B cell (primary cell): ENCODE results near the gene PKNOX2. TPM values are rescaled to one million over a fixed set of nuclear protein-coding genes. Genes with fewer than 3 reads are reported as not detected.

Experiments used
- ATAC-seq: fragments of 200-7000 bp; cut with Tn5 transposase; one replicate; pipeline ENCODE4 v1.10.0; 2021; ENCODE audit warnings: low read depth, mild to moderate bottlenecking, moderate number of reproducible peaks, moderate library complexity
- CTCF ChIA-PET: fragments of 350-600 bp; sonication (Branson Sonifier 250); formaldehyde crosslinking; loops from one replicate; lab custom pipeline; 2021; ENCODE audit warnings: antibody characterized with exemption, inconsistent platforms; lab: Charles Lee
- POLR2A ChIA-PET: fragments of 350-600 bp; sonication (Branson Sonifier 250); formaldehyde crosslinking; loops from one replicate; lab custom pipeline; 2021; ENCODE audit warnings: antibody characterized with exemption; lab: Charles Lee
- DNase-seq: peaks from one replicate; pipeline ENCODE4 v3.0.0; 2013
- H2AFZ ChIP-seq: 2 replicates; pipeline ENCODE4 v1.6.1; 2012; ENCODE audit warnings: mild to moderate bottlenecking, low read depth, low read length; ENCODE audit not compliant: insufficient read depth, poor library complexity, severe bottlenecking
- H3K27ac ChIP-seq, 2 donors: 1 replicate in 1 of 2; 2 replicates in 1 of 2; pipeline ENCODE4 v1.5.1; 2012 to 2013; ENCODE audit warnings: low read length in 2 of 2, mild to moderate bottlenecking in 2 of 2, moderate library complexity in 1 of 2
- H3K27me3 ChIP-seq, 4 experiments: fragments of 200-600 bp in 1 of 4; sonication (generic) in 1 of 4; replicated peaks in 1 of 4; 1 replicate in 2 of 4; 2 replicates in 2 of 4; pipeline versions ENCODE4 v1.6.1 to v1.7.0; 2013 to 2016; ENCODE audit warnings: low read length in 3 of 4, mild to moderate bottlenecking in 2 of 4, mixed read lengths in 1 of 4, moderate library complexity in 1 of 4; ENCODE audit not compliant: insufficient read depth in 4 of 4, control insufficient read depth in 3 of 4; ENCODE audit errors: control extremely low read depth in 1 of 4
- H3K36me3 ChIP-seq, 2 experiments: replicated peaks in 1 of 2; 1 replicate in 1 of 2; 2 replicates in 1 of 2; pipeline versions ENCODE4 v1.6.1 to v1.7.1; 2013; ENCODE audit warnings: low read length in 1 of 2; ENCODE audit not compliant: insufficient read depth in 2 of 2, control insufficient read depth in 1 of 2; ENCODE audit errors: control extremely low read depth in 1 of 2, extremely low read depth in 1 of 2
- H3K4me1 ChIP-seq, 2 donors: fragments of 200-600 bp in 1 of 2; sonication (generic) in 1 of 2; 1 replicate in 1 of 2; 2 replicates in 1 of 2; pipeline versions ENCODE4 v1.5.1 to v1.6.1; 2013 to 2017; ENCODE audit warnings: low read length in 2 of 2; ENCODE audit not compliant: control insufficient read depth in 2 of 2, insufficient read depth in 2 of 2
- H3K4me2 ChIP-seq: replicated peaks from 2 replicates; pipeline ENCODE3; 2012; ENCODE audit warnings: mild to moderate bottlenecking, low read depth, low read length; ENCODE audit not compliant: poor library complexity, severe bottlenecking
- H3K4me3 ChIP-seq, 5 experiments: fragments of 200-600 bp in 1 of 5; sonication (generic) in 1 of 5; 1 replicate in 3 of 5; 2 replicates in 2 of 5; pipeline versions ENCODE4 v1.5.1 to v1.7.0; 2011 to 2016; ENCODE audit warnings: low read length in 4 of 5, mild to moderate bottlenecking in 4 of 5, low read depth in 2 of 5, control low read depth in 1 of 5, moderate library complexity in 1 of 5; ENCODE audit not compliant: insufficient read depth in 1 of 5; ENCODE audit errors: control extremely low read depth in 1 of 5, extremely low read depth in 1 of 5
- H3K79me2 ChIP-seq: fragments of 200-600 bp; sonication (generic); one replicate; pipeline ENCODE4 v1.6.0; 2016; ENCODE audit warnings: low read length; ENCODE audit not compliant: control insufficient read depth, insufficient read depth
- H3K9ac ChIP-seq: fragments of 200-600 bp; sonication (generic); 2 replicates; pipeline ENCODE4 v1.6.1; 2017; ENCODE audit warnings: mild to moderate bottlenecking, low read length, moderate library complexity
- H3K9me3 ChIP-seq, 3 donors: one replicate each; pipeline versions ENCODE4 v1.6.1 to v1.7.1; 2013; ENCODE audit warnings: low read length in 2 of 3; ENCODE audit not compliant: control insufficient read depth in 2 of 3, insufficient read depth in 1 of 3; ENCODE audit errors: control extremely low read depth in 1 of 3
- H4K20me1 ChIP-seq: 2 replicates; pipeline ENCODE4 v1.6.0; 2012; ENCODE audit warnings: mild to moderate bottlenecking, low read length; ENCODE audit not compliant: insufficient read depth, control insufficient read depth, poor library complexity, severe bottlenecking
- H3K27ac Mint-ChIP-seq: one replicate; pipeline ENCODE4 v1.8.0; 2021; ENCODE audit warnings: mixed read lengths
- H3K27me3 Mint-ChIP-seq: one replicate; pipeline ENCODE4 v1.8.0; 2021; ENCODE audit warnings: mixed read lengths
- H3K4me1 Mint-ChIP-seq: one replicate; pipeline ENCODE4 v1.8.0; 2021; ENCODE audit warnings: mixed read lengths
- H3K4me3 Mint-ChIP-seq: one replicate; pipeline ENCODE4 v1.8.0; 2021; ENCODE audit warnings: mixed read lengths
- H3K9me3 Mint-ChIP-seq: one replicate; pipeline ENCODE4 v1.8.0; 2022; ENCODE audit warnings: mixed read lengths; ENCODE audit not compliant: insufficient read depth
- CTCF ChIP-seq: fragments of 200-600 bp; IDR thresholded peaks from one replicate; pipeline ENCODE4 v1.8.0; 2022; ENCODE audit warnings: antibody characterized with exemption, mild to moderate bottlenecking
- EZH2 ChIP-seq: IDR thresholded peaks from 2 replicates; pipeline ENCODE4 v1.6.1; 2012; ENCODE audit warnings: borderline replicate concordance, low read depth, mild to moderate bottlenecking, moderate library complexity, low read length; ENCODE audit not compliant: insufficient read depth, poor library complexity, severe bottlenecking
- WGBS: methylation state at CpG from one replicate; pipeline ENCODE4 v1.1.5; 2013; ENCODE audit warnings: missing lambda C conversion rate; ENCODE audit not compliant: insufficient coverage; 5-methylcytosine and 5-hydroxymethylcytosine counted together
- intact Hi-C: fragments of 100-400 bp; cut with micrococcal nuclease; formaldehyde crosslinking; loops from one replicate; pipeline ENCODE4 v1.10.0; 2022
- polyA plus RNA-seq: library from polyadenylated mRNA; depleted of rRNA; stranded (reverse); fragments of >200 nt; gene quantifications from 2 replicates; pipeline ENCODE4 v1.2.3, GENCODE V29; 2012
- total RNA-seq, 2 donors: library from RNA; stranded (reverse); fragments of 120-200 nt in 1 of 2; gene quantifications; 1 replicate in 1 of 2; 2 replicates in 1 of 2; pipeline versions ENCODE4 v1.2.3 to v1.2.4, GENCODE V29; 2013 to 2022

Gene PKNOX2
- total and polyA plus RNA-seq, 2 donors (not counting 1 experiment from before 2014, with no cell fraction given), result not detected

GRCh38 chr11:125280646-125281045 lies 116.1 kb downstream of the PKNOX2 start:
- WGBS, result 92% methylated on average over 2 of the region's 5 CpGs
- H3K4me2 ChIP-seq, result no peak overlapping the region
- no peaks in the 10 kb centered on the region for H3K79me2 ChIP-seq
- ATAC-seq, result no peak
- peaks cover 0 to 4% (median 0%) of the 10 kb centered on the region in 4 experiments for H3K27me3 ChIP-seq
- Mint-ChIP-seq H3K27me3 (peaks cover 10% of the 10 kb centered on the region), H3K9me3 (no peaks in the 10 kb centered on the region), H3K27ac (no peak overlapping the region), H3K4me3 (no peak overlapping the region), H3K4me1 (no peaks in the 10 kb centered on the region)
- H3K27ac ChIP-seq, result no peak overlapping the region
- POLR2A ChIA-PET, result no interaction called here
- intact Hi-C loops, result no loop called here
- no peaks in the 10 kb centered on the region for H4K20me1 ChIP-seq
- H3K36me3 ChIP-seq, result no peaks in the 10 kb centered on the region
- CTCF ChIA-PET, result no interaction called here
- no peak overlapping the region for H2AFZ ChIP-seq
- H3K9me3 ChIP-seq, result peaks cover 0 to 3% (median 0%) of the 10 kb centered on the region in 3 donors
- TF ChIP-seq CTCF, result no peak
- no peak for TF ChIP-seq EZH2
- H3K4me3 ChIP-seq, result no peak overlapping the region
- H3K9ac ChIP-seq, result no peak overlapping the region
- no peaks in the 10 kb centered on the region for H3K4me1 ChIP-seq
- no peak for DNase-seq

GRCh38 chr11:125281831-125282595 lies 117.5 kb downstream of the PKNOX2 start:
- H3K4me1 ChIP-seq, result no peaks in the 10 kb centered on the region
- H3K27me3 ChIP-seq, result peaks cover 0 to under 1% (median 0%) of the 10 kb centered on the region in 4 experiments
- H3K4me2 ChIP-seq, result no peak overlapping the region
- H3K9ac ChIP-seq, result no peak overlapping the region
- Mint-ChIP-seq H3K4me3 (no peak overlapping the region), H3K27ac (no peak overlapping the region), H3K9me3 (no peaks in the 10 kb centered on the region), H3K27me3 (peaks cover 13% of the 10 kb centered on the region), H3K4me1 (no peaks in the 10 kb centered on the region)
- H3K27ac ChIP-seq, result no peak overlapping the region
- H4K20me1 ChIP-seq, result no peaks in the 10 kb centered on the region
- H3K79me2 ChIP-seq, result no peaks in the 10 kb centered on the region
- ChIA-PET CTCF (no interaction called here), POLR2A (no interaction called here)
- H3K9me3 ChIP-seq, result peaks cover 0 to 3% (median 0%) of the 10 kb centered on the region in 3 donors
- ATAC-seq (no peak), DNase-seq (no peak)
- no peaks in the 10 kb centered on the region for H3K36me3 ChIP-seq
- intact Hi-C loops, result no loop called here
- no peak overlapping the region for H2AFZ ChIP-seq
- TF ChIP-seq CTCF, result no peak
- TF ChIP-seq EZH2, result no peak
- no peak overlapping the region for H3K4me3 ChIP-seq
- WGBS, result 74% methylated on average over 12 of the region's 12 CpGs
